ENCODE results near the gene SREBF2.

The SREBF2 gene

DNA sequence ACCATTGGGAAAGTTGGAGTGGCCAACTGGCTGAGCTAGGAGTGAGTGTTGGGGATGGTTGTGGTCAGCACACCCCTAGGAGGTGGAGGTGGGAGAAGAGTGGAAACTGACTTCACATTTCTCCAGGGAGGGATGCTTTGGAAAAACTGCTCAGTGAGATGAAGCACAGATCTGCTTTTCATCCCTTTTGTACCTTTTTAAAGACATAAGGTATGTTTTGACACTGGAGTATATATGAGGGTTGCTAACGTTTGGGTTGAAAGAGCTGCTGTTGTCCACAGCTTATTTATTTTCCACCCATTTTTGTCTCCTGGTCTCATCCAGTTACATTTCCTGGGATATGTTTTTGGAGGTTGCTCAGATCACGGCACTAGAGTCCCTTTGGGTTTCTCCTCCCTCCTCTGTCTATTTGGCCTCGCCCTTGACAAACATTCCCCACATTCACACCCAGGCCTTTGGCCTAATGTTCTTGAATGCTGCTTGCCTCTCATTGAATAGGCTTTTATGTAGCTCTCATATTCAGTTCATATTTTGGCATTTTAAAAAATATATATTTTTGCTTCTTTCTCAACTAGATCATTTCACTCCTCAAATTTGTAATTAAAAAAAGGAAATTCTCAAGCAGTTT, 8.3 kb downstream of the SREBF2 start:
- H4K20me1 ChIP-seq (ENCODE audit: insufficient read depth, low read length, poor library complexity, severe bottlenecking), result peaks cover 93% of the 10 kb centered on the region
- peak overlapping the region; percentile 51 for H3K4me3 ChIP-seq (ENCODE audit: low read length, poor library complexity, severe bottlenecking)

DNA sequence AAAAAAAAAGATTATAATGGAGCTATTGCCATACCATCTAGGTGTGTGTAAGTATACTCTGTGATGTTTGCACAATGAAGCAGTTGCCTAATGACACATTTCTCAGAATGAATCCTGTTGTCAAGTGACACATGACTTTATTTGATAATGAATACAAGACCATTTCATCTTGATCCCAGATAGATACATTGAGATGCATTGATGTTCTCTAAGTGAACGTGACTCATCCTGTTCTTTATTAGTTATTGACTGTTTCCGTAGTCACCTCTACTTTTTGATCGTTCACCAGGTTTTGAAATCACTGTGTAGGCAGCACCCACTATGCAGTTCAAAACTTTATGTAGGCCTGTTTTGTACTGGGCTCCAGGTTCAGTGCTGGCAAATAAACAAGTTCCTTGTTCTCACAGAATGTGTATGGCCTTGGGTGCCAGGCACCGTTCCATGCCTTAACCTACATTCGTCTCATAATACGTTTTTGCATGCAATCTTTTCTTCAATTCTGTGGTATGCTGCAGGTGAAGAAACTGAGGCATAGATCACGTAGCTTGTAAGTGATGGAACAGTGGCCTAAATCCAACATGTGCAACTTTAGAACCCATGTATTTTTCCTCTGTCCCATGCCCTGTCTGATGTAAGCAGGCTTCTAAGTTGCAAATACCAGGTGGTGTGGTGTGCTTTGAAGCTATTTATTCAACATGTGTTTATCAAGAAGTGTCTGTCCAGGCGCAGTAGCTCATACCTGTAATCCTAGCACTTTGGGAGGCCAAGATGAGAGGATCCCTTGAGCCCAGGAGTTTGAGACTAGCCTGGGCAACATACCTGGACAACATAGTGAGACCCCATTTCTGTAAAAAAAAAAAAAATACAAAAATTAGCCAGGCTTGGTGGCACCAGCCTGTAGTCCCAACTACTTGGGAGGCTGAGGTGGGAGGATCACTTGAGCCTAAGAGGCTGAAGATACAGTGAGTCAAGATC, 10.4 kb downstream of the SREBF2 start:
- H3K4me3 ChIP-seq (ENCODE audit: low read length, poor library complexity, severe bottlenecking), result peak overlapping the region; percentile 7
- peaks cover 77% of the 10 kb centered on the region for H3K4me1 ChIP-seq (ENCODE audit: insufficient read depth, low read length, poor library complexity, severe bottlenecking)
- no peak overlapping the region for H3K9ac ChIP-seq (ENCODE audit: low read depth, low read length, poor library complexity, severe bottlenecking)
- H3K9me3 ChIP-seq (ENCODE audit: insufficient read depth, low read depth, low read length), result no peaks in the 10 kb centered on the region
- no peaks in the 10 kb centered on the region for H3F3A ChIP-seq (ENCODE audit: low read depth)
- no peaks in the 10 kb centered on the region for H3K9me2 ChIP-seq (replicated peaks; ENCODE audit: low read depth, low read length)
- H4K20me1 ChIP-seq (ENCODE audit: insufficient read depth, low read length, poor library complexity, severe bottlenecking), result peaks cover 92% of the 10 kb centered on the region
- TF ChIP-seq EZH2phosphoT487 (IDR thresholded peaks at IDR 0.05; ENCODE audit: borderline replicate concordance) (no peak), CTCF (conservative IDR thresholded peaks at IDR 0.05; ENCODE audit: low read length) (no peak)
- no peak overlapping the region for H2AFZ ChIP-seq (ENCODE audit: low read length)
- H3K36me3 ChIP-seq (ENCODE audit: insufficient read depth, low read length), result peaks cover 12% of the 10 kb centered on the region; the same call in 1 of the 2 replicates
- no peaks in the 10 kb centered on the region for H3K27me3 ChIP-seq (ENCODE audit: insufficient read depth, low read length, poor library complexity, severe bottlenecking)
- H3K4me2 ChIP-seq (ENCODE audit: low read depth, low read length, poor library complexity, severe bottlenecking), result peak overlapping the region; percentile 76
- H3K79me2 ChIP-seq (ENCODE audit: insufficient read depth, low read length), result peaks cover 98% of the 10 kb centered on the region

More for the DNA sequence above, 8.3 kb downstream of the SREBF2 start:
- Histone ChIP-seq H3K9me3 (ENCODE audit: insufficient read depth, low read depth, low read length) (no peaks in the 10 kb centered on the region), H3K4me1 (ENCODE audit: insufficient read depth, low read length, poor library complexity, severe bottlenecking) (peaks cover 77% of the 10 kb centered on the region), H3K79me2 (ENCODE audit: insufficient read depth, low read length) (peaks cover 99% of the 10 kb centered on the region), H3K9me2 (replicated peaks; ENCODE audit: low read depth, low read length) (no peaks in the 10 kb centered on the region), H3K4me2 (ENCODE audit: low read depth, low read length, poor library complexity, severe bottlenecking) (peak overlapping the region; percentile 76), H3K27me3 (ENCODE audit: insufficient read depth, low read length, poor library complexity, severe bottlenecking) (no peaks in the 10 kb centered on the region), H3K9ac (ENCODE audit: low read depth, low read length, poor library complexity, severe bottlenecking) (peak overlapping the region; percentile 62), H3K36me3 (ENCODE audit: insufficient read depth, low read length) (peaks cover 20% of the 10 kb centered on the region; the same call in 1 of the 2 replicates), H3F3A (ENCODE audit: low read depth) (no peaks in the 10 kb centered on the region), H2AFZ (ENCODE audit: low read length) (no peak overlapping the region)
- TF ChIP-seq CTCF (conservative IDR thresholded peaks at IDR 0.05; ENCODE audit: low read length) (no peak), EZH2phosphoT487 (IDR thresholded peaks at IDR 0.05; ENCODE audit: borderline replicate concordance) (no peak)

DNA sequence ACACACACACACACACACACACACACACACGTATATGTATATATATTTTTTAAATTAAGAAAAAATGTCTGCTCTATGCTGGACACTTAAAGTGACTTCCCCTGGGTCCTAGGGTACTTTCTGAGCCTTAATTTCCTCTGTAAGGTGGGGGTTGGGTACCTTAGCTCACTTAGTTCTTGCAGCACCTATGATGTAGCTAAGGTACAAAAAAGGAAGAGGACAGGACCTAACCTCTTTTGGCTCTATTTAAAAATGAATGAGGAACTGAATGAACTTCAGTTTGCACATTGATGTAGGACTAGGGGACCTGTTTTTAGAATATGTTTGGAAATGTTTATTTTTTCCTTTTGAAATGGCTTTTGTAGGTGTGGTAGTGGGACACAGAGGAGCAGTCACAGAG, 11.1 kb downstream of the SREBF2 start:
- H3K9ac ChIP-seq (ENCODE audit: low read depth, low read length, poor library complexity, severe bottlenecking), result peak overlapping the region; percentile 33
- peaks cover 16% of the 10 kb centered on the region; the same call in 1 of the 2 replicates for H3K36me3 ChIP-seq (ENCODE audit: insufficient read depth, low read length)
- H3K4me1 ChIP-seq (ENCODE audit: insufficient read depth, low read length, poor library complexity, severe bottlenecking), result peaks cover 75% of the 10 kb centered on the region
- peak overlapping the region; percentile 27 for H3K4me3 ChIP-seq (ENCODE audit: low read length, poor library complexity, severe bottlenecking)
- H3K4me2 ChIP-seq (ENCODE audit: low read depth, low read length, poor library complexity, severe bottlenecking), result peak overlapping the region; percentile 76
- H3K9me3 ChIP-seq (ENCODE audit: insufficient read depth, low read depth, low read length), result no peaks in the 10 kb centered on the region
- peaks cover 98% of the 10 kb centered on the region for H3K79me2 ChIP-seq (ENCODE audit: insufficient read depth, low read length)
- H2AFZ ChIP-seq (ENCODE audit: low read length), result no peak overlapping the region
- no peaks in the 10 kb centered on the region for H3K27me3 ChIP-seq (ENCODE audit: insufficient read depth, low read length, poor library complexity, severe bottlenecking)
- H4K20me1 ChIP-seq (ENCODE audit: insufficient read depth, low read length, poor library complexity, severe bottlenecking), result peaks cover 93% of the 10 kb centered on the region
- H3K9me2 ChIP-seq (replicated peaks; ENCODE audit: low read depth, low read length), result no peaks in the 10 kb centered on the region
- no peaks in the 10 kb centered on the region for H3F3A ChIP-seq (ENCODE audit: low read depth)
- TF ChIP-seq CTCF (conservative IDR thresholded peaks at IDR 0.05; ENCODE audit: low read length) (no peak), EZH2phosphoT487 (IDR thresholded peaks at IDR 0.05; ENCODE audit: borderline replicate concordance) (no peak)

Measured in Loucy (cell line).